Upper lobe of left lung (tissue), 4 donors: ENCODE data around the gene MYO1H.

Experiments
- CTCF ChIP-seq, 6 experiments: fragments of 450-650 bp in 4 of 6; fragments of 200-600 bp in 2 of 6; sonication (generic) in 2 of 6; IDR thresholded peaks; one replicate each; pipeline ENCODE4 v1.5.1; 2016 to 2019; ENCODE audit warnings: antibody characterized with exemption in 6 of 6
- POLR2A ChIP-seq, 4 donors: fragments of 450-650 bp; IDR thresholded peaks; one replicate each; pipeline ENCODE4 v1.5.1; 2016 to 2017; ENCODE audit warnings: antibody characterized with exemption in 4 of 4, mild to moderate bottlenecking in 2 of 4

DNA sequence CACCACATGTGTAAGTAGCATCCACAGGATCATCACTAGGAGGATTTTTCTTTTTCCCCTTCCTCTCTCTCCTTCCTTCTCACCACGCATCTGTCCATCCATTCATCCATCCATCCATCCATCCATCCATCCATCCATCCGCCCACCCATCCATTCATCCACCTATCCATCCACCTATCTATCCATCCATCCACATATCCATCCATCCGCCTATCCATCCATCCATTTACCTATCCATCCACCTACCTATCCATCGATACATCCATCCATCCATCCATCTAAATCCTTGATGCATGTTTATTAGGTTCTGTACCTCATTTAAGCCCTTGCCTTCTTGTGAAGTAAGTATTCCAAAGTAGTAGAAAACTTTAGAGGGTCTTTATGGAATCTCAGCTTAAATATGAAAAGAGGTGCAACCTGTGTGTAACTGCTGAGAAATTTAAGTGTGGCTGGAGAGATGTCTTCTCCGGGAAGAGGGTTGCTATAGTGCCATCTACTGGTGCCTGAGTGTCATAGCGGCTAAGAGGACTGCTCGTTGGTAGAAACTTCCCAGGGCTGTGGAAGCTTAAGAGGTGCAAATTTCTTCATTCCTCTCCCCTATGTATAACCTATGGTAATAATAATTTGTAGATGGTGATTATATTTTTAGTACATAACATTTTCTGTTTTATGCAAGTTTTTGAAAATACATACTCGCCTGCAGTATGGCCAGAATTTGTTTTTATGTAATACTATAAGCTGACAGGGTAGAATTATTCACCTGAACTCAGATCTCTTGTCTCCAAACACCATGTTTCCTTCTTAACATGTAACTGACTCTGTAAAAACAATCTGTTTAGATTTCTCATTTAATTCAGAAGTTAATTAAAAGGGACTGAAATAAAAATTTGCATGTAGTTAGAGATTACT lies 46.0 kb downstream of the MYO1H start:
- no peak for TF ChIP-seq POLR2A (IDR thresholded peaks at IDR 0.05)
- peak; percentile 37 to 79 (median 58) for TF ChIP-seq CTCF (IDR thresholded peaks at IDR 0.05)
